ENCODE measurements around the gene FAM186B.

The FAM186B gene

GRCh38 chr12:49566361-49566760, 39.1 kb downstream of the FAM186B start:
- no peak for DNase-seq

- DNase-seq, result no peak
These were observed 39.8 kb downstream of the FAM186B start for GRCh38 chr12:49565406-49566265.

- no peak for DNase-seq
These were observed 40.6 kb downstream of the FAM186B start for GRCh38 chr12:49564686-49565405.

- DNase-seq, result no peak
These were observed 41.3 kb downstream of the FAM186B start for GRCh38 chr12:49563951-49564685.

- DNase-seq, result no peak
These were observed 42.6 kb downstream of the FAM186B start for GRCh38 chr12:49562831-49563230.

- no peak for DNase-seq
These were observed 43.2 kb downstream of the FAM186B start for GRCh38 chr12:49562233-49562632.

- no peak for DNase-seq
These were observed 44.7 kb downstream of the FAM186B start for GRCh38 chr12:49560695-49561094.

GRCh38 chr12:49559011-49559675, 46.3 kb downstream of the FAM186B start:
- DNase-seq, result no peak

- DNase-seq, result no peak
These were observed 46.9 kb downstream of the FAM186B start for GRCh38 chr12:49558526-49558925.

GRCh38 chr12:49557917-49558215, 47.6 kb downstream of the FAM186B start:
- no peak for DNase-seq

- DNase-seq, result no peak
These were observed 48.1 kb downstream of the FAM186B start for GRCh38 chr12:49557187-49557916.

GRCh38 chr12:49556391-49557186, 48.9 kb downstream of the FAM186B start:
- DNase-seq, result no peak

GRCh38 chr12:49555631-49556390, 49.6 kb downstream of the FAM186B start:
- no peak for DNase-seq

- no peak for DNase-seq
These were observed 51.2 kb downstream of the FAM186B start for GRCh38 chr12:49554266-49554665.

GRCh38 chr12:49553512-49554088, 51.8 kb downstream of the FAM186B start:
- DNase-seq, result no peak

- DNase-seq, result no peak
These were observed 52.5 kb downstream of the FAM186B start for GRCh38 chr12:49552899-49553298.

GRCh38 chr12:49552425-49552824, 53.0 kb downstream of the FAM186B start:
- no peak for DNase-seq

- DNase-seq, result peak; percentile 17
These were observed 53.4 kb downstream of the FAM186B start for GRCh38 chr12:49552014-49552413.

GRCh38 chr12:49550693-49551252, 54.7 kb downstream of the FAM186B start:
- no peak for DNase-seq
